ENCODE results near the gene CDKN2B-AS1. TPM values are rescaled to one million over a fixed set of nuclear protein-coding genes. Genes with fewer than 3 reads are reported as not detected.

Gene CDKN2B-AS1
- total RNA-seq, 1 experiment from 2014 or later = not detected

DNA sequence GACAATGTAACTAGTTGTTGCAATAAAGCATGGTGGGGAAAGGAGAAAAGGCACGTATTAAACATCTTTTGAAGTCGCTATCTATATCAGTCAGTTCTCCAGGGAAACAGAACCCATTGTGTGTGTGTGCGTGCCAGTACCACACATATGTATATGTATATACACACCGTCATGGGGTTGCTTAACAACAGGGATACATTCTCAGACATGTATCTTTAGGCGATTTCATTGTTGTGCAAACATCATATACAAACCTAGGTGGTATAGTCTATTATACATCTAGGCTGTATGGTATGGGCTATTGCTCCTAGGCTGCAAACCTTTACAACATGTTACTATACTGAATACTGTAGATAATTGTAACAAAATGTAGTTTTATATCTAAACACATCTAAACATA is 2.3 kb downstream of the CDKN2B-AS1 start:
- in situ Hi-C loops (cut with HindIII; ENCODE audit: low pct_unique_long_range_greater_than_20kb, low sequenced_read_pairs) = no loop called here

DNA sequence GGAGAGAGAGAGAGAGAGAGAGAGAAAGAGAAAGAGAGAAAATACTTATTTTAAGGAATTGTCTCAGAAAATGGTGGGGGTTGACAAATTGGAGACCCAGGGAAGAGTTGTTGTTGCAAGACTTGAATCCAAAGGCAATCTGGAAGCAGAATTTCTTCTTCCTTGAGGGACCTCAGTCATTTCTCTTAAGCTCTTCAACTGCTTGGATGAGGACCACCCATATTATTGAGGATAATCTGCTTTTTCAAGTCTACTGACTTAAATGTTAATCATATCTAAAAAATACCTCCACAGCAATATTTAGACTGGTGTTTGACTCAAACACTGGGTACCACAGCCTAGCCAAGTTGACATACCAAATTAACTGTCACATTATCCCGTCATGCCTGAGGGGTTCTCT is 2.9 kb downstream of the CDKN2B-AS1 start:
- in situ Hi-C loops (cut with HindIII; ENCODE audit: low pct_unique_long_range_greater_than_20kb, low sequenced_read_pairs) = no loop called here

More for the DNA sequence above, 2.3 kb downstream of the CDKN2B-AS1 start:
- DNase-seq (ENCODE audit: low read depth) = no peak

DNA sequence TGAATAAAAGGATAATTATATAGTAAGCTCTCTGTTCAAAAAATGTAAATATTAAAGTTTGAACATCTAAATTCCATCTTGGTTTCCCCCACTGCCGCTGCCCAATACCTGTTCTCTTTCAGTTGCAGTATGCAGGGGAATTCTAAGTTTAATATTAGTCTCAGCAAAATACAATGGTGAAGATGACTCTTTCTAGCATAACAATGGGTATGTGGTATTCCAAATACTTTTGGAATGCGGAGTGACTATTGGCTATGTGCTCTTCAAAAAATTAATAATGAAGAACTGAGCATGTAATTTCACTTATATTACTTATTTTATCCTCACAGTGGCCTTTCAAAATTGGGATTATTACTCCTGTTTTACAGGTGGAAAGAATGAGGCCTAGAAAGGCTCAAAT is 3.4 kb downstream of the CDKN2B-AS1 start:
- in situ Hi-C loops (cut with HindIII; ENCODE audit: low pct_unique_long_range_greater_than_20kb, low sequenced_read_pairs) = no loop called here

More for the DNA sequence above, 2.9 kb downstream of the CDKN2B-AS1 start:
- no peak for DNase-seq (ENCODE audit: low read depth)

GRCh38 chr9:22002038-22002437 is 7.4 kb downstream of the CDKN2B-AS1 start:
- DNase-seq (ENCODE audit: low read depth) = no peak
- in situ Hi-C loops (cut with HindIII; ENCODE audit: low pct_unique_long_range_greater_than_20kb, low sequenced_read_pairs) = no loop called here

More for the DNA sequence above, 3.4 kb downstream of the CDKN2B-AS1 start:
- no peak for DNase-seq (ENCODE audit: low read depth)

GRCh38 chr9:22005021-22005701 is 10.6 kb downstream of the CDKN2B-AS1 start:
- in situ Hi-C loops (cut with HindIII; ENCODE audit: low pct_unique_long_range_greater_than_20kb, low sequenced_read_pairs) = no loop called here
- DNase-seq (ENCODE audit: low read depth) = no peak

GRCh38 chr9:22005702-22006606 is 11.4 kb downstream of the CDKN2B-AS1 start:
- DNase-seq (ENCODE audit: low read depth) = no peak
- in situ Hi-C loops (cut with HindIII; ENCODE audit: low pct_unique_long_range_greater_than_20kb, low sequenced_read_pairs) = no loop called here

GRCh38 chr9:22008384-22008716 is 13.8 kb downstream of the CDKN2B-AS1 start:
- in situ Hi-C loops (cut with HindIII; ENCODE audit: low pct_unique_long_range_greater_than_20kb, low sequenced_read_pairs) = no loop called here
- DNase-seq (ENCODE audit: low read depth) = no peak

- in situ Hi-C loops (cut with HindIII; ENCODE audit: low pct_unique_long_range_greater_than_20kb, low sequenced_read_pairs) = no loop called here
- DNase-seq (ENCODE audit: low read depth) = no peak
These were observed 14.3 kb downstream of the CDKN2B-AS1 start, which contains the start of gene CDKN2B for GRCh38 chr9:22008717-22009505. CDKN2B (minus strand) TSS chr9:22009305; CDS start chr9:22008953, 352 bp downstream.

DNA sequence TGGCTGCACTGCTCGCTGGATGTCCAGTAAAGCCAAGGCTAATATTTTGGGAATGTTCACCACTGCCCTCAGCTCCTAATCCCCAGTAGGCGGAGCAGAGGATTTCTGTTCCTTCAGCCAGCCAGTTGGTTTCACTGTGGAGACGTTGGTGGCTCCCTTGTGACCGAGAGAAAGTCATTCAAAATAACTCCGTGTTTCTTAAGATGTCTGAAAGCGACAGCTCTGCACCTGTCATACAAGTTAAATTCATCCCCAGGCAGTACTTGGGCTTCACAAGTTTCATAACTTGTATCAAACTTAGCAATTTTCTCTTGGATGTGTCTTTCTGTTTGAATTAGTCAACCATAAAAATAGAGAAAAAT is 14.9 kb downstream of the CDKN2B-AS1 start:
- no peak for DNase-seq (ENCODE audit: low read depth)
- in situ Hi-C loops (cut with HindIII; ENCODE audit: low pct_unique_long_range_greater_than_20kb, low sequenced_read_pairs) = no loop called here

DNA sequence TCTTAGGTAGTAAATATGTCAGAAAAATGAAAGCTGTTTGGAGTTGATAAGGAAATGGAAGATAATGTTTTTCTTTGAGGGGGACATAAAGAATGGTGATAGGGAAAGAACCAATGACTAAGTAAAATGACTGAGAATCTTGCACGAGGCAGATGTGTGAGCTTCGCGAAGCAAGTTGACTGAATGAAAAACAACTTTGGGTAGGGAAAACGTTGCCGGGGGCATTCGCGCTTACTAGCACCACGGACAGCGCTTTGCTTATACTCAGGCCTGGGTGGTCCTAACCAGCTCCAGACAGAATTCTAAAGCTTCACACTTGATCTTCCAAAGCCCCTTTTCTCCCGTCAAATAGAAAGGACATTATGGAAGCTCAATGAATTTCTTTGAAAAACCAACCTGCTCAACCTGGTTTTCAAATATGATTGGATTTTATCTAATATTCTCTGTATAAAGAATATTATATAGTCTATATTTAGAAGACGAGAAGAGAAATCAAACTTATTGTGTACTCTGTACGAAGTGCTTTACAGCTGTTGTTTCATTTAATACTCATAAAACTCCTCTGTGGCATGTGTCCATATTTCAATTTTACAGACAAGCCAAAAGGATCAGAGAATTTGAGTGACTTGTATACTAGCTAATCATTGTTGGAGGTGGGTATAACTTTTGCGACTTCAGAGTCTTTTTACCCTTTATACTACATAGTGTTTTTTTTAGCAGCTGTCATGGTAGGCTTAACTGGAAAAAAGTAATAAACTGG is 16.5 kb downstream of the CDKN2B-AS1 start:
- no peak for DNase-seq (ENCODE audit: low read depth)
- in situ Hi-C loops (cut with HindIII; ENCODE audit: low pct_unique_long_range_greater_than_20kb, low sequenced_read_pairs) = no loop called here

DNA sequence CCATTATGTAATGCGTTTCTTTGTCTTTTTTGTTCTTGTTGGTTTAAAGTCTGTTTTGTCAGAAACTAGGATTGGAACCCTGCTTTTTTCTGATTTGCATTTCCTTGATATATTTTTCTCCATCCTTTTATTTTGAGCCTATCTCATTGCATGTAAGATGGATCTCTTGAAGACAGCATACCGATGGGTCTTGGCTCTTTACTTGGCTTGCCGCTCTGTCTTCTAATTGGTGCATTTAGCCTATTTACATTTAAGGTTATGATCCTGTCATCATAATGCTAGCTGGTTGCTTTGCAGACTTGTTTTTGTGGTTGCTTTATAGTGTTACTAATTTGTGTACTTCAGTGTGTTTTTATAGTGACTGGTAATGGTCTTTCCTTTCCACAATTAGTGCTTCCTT is 27.8 kb downstream of the CDKN2B-AS1 start:
- in situ Hi-C loops (cut with HindIII; ENCODE audit: low pct_unique_long_range_greater_than_20kb, low sequenced_read_pairs) = no loop called here
- no peak for DNase-seq (ENCODE audit: low read depth)

DNA sequence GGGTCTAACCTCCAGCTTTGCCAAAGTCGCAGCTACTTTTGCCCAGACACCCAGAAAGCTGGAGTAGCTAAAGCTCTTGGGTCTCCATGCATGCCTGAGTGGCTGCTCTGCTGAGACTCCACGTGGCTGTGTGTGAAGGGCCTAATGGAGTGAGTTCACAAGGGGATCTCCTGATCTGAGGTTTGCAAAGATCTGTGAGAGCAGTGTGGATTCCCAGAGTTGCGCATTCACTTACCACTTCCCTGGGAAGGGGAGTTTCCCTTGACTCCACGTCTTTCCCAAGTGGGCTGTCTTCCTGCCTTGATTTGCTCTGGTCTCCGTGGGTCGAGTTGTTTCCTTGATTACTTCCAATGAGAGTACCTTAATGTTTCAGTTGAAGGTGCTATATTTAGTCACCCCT is 32.1 kb downstream of the CDKN2B-AS1 start:
- in situ Hi-C loops (cut with HindIII; ENCODE audit: low pct_unique_long_range_greater_than_20kb, low sequenced_read_pairs) = no loop called here
- DNase-seq (ENCODE audit: low read depth) = no peak

GRCh38 chr9:22028394-22028793 is 33.8 kb downstream of the CDKN2B-AS1 start:
- in situ Hi-C loops (cut with HindIII; ENCODE audit: low pct_unique_long_range_greater_than_20kb, low sequenced_read_pairs) = no loop called here

GRCh38 chr9:22029231-22029630 is 34.6 kb downstream of the CDKN2B-AS1 start:
- DNase-seq (ENCODE audit: low read depth) = no peak
- in situ Hi-C loops (cut with HindIII; ENCODE audit: low pct_unique_long_range_greater_than_20kb, low sequenced_read_pairs) = no loop called here

More at GRCh38 chr9:22028394-22028793, 33.8 kb downstream of the CDKN2B-AS1 start:
- no peak for DNase-seq (ENCODE audit: low read depth)

- in situ Hi-C loops (cut with HindIII; ENCODE audit: low pct_unique_long_range_greater_than_20kb, low sequenced_read_pairs) = no loop called here
These were observed 35.6 kb downstream of the CDKN2B-AS1 start for GRCh38 chr9:22030101-22030598.

DNA sequence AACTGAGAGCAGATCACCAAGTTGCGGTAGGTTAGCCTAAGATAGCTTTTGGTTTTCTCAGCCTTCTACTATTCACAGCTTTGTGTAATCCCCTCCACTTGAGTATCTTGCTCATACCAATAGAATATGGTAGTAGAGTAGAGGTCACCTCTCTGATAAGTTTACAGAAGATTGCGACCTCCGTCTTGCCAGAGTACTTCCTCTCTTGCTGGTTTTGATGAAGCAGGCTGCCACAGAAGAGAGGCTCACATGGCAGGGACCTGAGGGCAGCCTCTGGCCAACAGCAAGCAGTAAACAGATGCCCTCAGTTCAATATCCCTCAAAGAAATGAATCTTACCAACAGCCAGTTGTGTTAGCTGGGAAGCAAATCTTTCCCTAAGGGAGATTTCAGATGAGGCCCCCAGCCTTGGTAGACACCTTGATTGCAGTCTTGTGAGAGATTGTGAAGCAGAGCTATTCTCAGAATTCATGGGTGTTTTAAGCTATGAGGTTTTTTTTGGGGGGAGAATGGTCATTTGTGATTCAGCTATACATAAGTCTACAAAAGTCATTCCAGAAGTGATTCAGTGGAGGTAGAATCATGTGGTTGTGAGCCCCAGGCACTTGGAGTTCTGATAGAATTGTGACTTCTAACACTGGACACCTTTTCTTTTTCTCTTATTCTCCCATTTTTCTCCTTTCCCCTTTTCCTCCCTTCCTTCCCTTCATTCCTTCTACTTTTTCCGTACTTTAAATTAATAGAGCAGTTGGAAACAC is 37.2 kb downstream of the CDKN2B-AS1 start:
- no peak for DNase-seq (ENCODE audit: low read depth)
- in situ Hi-C loops (cut with HindIII; ENCODE audit: low pct_unique_long_range_greater_than_20kb, low sequenced_read_pairs) = no loop called here

More at GRCh38 chr9:22030101-22030598, 35.6 kb downstream of the CDKN2B-AS1 start:
- no peak for DNase-seq (ENCODE audit: low read depth)

DNA sequence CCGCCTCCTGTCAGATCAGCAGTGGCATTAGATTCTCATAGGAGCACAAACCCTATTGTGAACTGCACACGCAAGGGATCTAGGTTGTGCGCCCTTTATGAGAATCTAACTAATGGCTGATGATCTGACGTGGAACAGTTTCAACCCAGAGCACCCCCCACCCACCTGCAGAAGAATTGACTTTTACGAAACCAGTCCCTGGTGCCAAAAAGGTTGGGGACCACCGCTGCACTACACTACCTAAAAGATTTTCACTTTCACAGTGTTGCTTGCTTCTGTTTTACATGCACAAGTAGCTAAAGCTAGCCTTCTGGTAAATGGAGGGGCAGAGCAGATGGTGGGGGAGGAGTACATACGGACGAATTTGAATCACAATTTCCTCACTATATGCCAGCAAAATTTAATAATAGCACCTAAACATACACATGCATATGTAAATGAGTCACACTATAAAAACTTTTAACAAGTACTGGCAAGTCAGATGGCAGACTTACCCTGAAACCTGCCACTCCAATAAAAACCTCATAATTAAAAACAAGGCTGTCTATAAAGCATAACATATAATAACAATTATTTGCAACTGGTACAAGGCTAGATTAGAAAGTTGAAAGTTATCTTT is 38.5 kb downstream of the CDKN2B-AS1 start:
- in situ Hi-C loops (cut with HindIII; ENCODE audit: low pct_unique_long_range_greater_than_20kb, low sequenced_read_pairs) = no loop called here
- no peak for DNase-seq (ENCODE audit: low read depth)

Data from Caki2 (cell line).